Measurements from ENCODE around the gene PCNX2.

Gene PCNX2

DNA sequence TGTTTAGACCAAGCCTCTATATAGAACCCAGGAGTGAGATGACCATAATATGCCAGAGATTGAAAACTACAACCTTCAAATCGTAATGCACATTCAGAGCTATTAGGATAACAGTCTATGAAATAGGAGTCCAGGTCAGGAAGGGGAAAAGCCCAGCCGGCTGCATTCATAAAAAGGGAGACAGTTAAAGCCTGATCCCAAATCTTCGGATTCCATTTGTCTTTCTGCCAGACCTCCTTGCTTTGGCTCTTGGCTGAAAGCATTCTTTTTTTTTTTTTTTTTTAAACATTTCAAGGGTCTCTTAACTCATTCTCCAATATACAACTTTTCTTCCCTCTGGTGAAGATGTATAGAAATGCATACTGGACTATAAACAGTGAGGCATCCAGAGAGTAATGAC is 264.0 kb downstream of the PCNX2 start:
- in situ Hi-C loops (cut with HindIII; ENCODE audit: low pct_unique_long_range_greater_than_20kb, low sequenced_read_pairs): no loop called here
- TF ChIP-seq JUND (IDR thresholded peaks at IDR 0.05; ENCODE audit: low read depth): no peak
- DNase-seq (ENCODE audit: low read depth in 1 of 2, low spot score in 1 of 2): no peak

DNA sequence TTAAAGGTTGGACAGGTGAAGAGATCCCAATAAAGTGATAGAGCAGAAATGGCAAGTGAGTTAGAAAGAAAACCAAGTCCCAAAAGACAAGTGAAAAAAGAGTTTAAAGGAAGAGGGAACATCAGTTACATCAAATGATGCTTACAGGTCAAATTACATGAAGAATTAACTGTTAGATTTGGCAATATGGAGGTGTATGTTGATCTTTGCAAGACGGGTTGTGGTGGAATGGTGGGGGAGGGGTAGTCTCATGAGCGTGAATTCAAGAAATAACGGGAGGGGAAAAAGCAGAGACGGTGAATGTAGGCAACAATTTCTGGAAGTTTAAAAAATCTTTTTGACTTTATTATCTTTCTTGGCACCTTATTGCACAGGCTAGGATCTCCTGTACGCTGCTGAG is 268.5 kb downstream of the PCNX2 start:
- no peak for DNase-seq (ENCODE audit: low read depth in 1 of 2, low spot score in 1 of 2)
- no peak for TF ChIP-seq JUND (IDR thresholded peaks at IDR 0.05; ENCODE audit: low read depth)
- in situ Hi-C loops (cut with HindIII; ENCODE audit: low pct_unique_long_range_greater_than_20kb, low sequenced_read_pairs): no loop called here

DNA sequence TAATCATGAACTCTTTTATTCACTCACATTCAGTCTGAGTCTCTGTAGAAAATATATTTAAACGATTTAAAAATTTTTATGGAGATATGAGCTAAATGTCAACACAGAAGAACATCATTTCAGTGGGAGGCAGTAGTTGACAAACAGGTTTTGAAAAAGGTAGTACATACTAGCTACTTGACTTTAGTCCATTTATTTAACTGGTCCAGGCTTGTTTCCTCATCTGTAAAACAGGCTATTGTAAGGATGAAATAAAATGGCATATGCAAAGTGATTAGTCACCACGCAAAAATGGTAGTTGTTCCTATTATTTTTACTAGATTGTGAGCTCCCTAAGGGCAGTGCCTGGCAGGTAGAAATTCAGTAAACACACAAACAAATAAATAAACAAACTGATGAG is 270.0 kb downstream of the PCNX2 start:
- in situ Hi-C loops (cut with HindIII; ENCODE audit: low pct_unique_long_range_greater_than_20kb, low sequenced_read_pairs): no loop called here
- peak; percentile 40; the same call in 1 of the 2 replicates for TF ChIP-seq JUND (IDR thresholded peaks at IDR 0.05; ENCODE audit: low read depth)

DNA sequence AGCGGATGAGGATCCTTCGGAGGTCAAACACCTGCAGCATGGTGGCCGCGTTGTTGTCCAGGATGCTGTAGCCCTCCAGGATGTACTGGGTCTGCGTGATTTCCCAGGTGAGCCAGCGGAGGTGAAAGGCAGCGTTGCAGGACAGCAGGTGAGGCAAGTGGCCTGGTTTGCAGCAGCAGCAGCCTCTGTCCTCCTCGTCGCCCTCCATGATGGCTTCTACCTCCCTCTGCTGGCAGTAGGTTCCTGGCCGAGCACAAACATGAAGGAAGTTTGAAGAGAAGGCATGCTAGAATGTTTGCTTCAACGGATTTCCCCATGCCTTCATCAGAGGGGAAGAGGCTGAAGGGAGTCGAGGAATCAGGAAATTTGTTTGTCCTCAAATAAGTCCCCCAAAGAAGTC is 270.4 kb downstream of the PCNX2 start:
- no peak for TF ChIP-seq JUND (IDR thresholded peaks at IDR 0.05; ENCODE audit: low read depth)
- peak; percentile 63 to 89 for DNase-seq (ENCODE audit: low read depth in 1 of 2, low spot score in 1 of 2)
- in situ Hi-C loops (cut with HindIII; ENCODE audit: low pct_unique_long_range_greater_than_20kb, low sequenced_read_pairs): no loop called here

More for the DNA sequence above, 270.0 kb downstream of the PCNX2 start:
- peak; percentile 36 to 84 for DNase-seq (ENCODE audit: low read depth in 1 of 2, low spot score in 1 of 2)

DNA sequence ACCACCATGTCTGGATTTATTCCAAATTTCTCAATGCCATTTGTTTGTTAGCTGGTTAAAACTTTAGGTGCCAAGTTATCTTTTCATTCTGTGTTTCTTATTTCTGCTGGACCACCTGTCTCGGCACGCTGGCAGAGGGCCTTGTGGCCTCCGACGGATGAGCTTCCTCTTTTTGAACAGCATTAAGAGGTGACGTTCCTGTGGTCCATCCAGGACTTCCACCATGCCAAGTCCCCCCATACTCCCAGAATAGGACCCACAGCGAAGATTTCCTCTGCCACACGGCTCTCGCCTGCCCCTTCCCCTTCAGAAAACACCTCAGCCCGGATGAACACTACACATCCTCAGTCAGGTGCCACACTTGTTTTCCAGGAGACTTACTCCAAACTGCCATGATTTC is 271.3 kb downstream of the PCNX2 start:
- in situ Hi-C loops (cut with HindIII; ENCODE audit: low pct_unique_long_range_greater_than_20kb, low sequenced_read_pairs): no loop called here
- DNase-seq (ENCODE audit: low read depth in 1 of 2, low spot score in 1 of 2): no peak
- no peak for TF ChIP-seq JUND (IDR thresholded peaks at IDR 0.05; ENCODE audit: low read depth)

DNA sequence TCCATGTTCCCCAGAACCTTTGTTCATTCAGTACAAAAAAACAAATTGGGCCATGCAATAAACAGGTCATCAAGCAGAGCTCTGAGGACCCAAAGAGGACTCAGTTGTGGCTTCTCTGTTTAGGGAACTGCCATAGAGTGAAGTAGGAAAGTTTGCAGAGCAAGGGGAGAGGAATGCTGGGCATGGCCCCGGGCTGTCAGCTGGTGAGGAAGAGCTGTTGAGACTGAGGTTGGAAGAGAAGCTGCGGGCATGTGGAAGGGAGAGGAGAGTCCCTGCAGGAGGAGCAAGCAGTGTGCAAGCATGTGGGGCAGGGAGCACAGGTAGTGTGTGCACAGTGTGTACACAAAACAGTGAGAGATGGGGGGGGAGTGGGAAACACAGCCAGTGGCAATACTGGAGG is 273.3 kb downstream of the PCNX2 start:
- DNase-seq (ENCODE audit: low read depth in 1 of 2, low spot score in 1 of 2): peak in 1 of 2 experiments; percentile 61
- TF ChIP-seq JUND (IDR thresholded peaks at IDR 0.05; ENCODE audit: low read depth): no peak
- in situ Hi-C loops (cut with HindIII; ENCODE audit: low pct_unique_long_range_greater_than_20kb, low sequenced_read_pairs): no loop called here

DNA sequence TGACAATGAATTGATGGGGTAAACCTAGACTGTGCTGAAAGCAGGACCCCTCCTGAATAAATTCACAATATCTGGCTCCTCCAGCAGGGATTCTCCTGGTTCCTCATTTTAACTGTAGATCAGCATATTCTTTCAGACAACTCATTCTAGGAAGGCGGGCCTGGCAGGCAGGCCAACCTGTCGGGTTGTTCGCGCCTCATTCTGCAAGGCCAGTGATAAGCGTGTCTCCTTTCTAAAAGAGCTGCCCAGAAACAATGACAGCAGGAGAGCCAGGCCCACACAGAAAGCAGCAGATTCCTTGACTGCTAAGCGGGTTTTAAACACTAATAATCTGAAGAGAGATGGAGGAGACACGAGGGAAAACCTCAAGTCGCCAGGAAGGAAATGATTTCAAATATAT is 275.1 kb downstream of the PCNX2 start:
- TF ChIP-seq JUND (IDR thresholded peaks at IDR 0.05; ENCODE audit: low read depth): no peak
- DNase-seq (ENCODE audit: low read depth in 1 of 2, low spot score in 1 of 2): no peak
- in situ Hi-C loops (cut with HindIII; ENCODE audit: low pct_unique_long_range_greater_than_20kb, low sequenced_read_pairs): no loop called here

DNA sequence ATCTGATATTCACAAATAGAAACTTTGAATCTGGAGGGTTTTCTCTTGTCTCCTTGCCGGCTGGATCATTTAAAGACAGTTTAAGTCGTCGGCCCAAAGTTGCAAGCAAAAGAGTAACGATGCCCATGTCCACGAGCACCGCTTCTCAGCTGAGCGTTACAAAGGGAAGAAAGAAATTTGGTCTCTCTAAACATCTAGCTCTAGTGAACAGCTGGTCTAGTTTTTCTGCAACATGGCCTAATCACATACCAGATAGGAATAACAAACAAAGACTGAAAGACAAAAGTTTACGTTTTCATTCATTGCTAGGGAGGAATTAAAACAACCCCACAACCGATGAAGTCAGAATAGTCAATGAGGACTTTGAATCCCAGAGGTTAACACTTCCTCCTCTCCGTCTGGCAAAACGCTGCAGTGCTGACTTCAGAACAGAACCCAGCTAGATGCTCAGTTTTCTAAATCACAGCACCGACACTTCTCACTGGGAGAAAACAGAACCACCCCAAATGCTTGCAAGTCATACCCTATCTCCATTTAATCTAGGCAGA is 275.7 kb downstream of the PCNX2 start:
- no peak for DNase-seq (ENCODE audit: low read depth in 1 of 2, low spot score in 1 of 2)
- TF ChIP-seq JUND (IDR thresholded peaks at IDR 0.05; ENCODE audit: low read depth): no peak
- in situ Hi-C loops (cut with HindIII; ENCODE audit: low pct_unique_long_range_greater_than_20kb, low sequenced_read_pairs): no loop called here

DNA sequence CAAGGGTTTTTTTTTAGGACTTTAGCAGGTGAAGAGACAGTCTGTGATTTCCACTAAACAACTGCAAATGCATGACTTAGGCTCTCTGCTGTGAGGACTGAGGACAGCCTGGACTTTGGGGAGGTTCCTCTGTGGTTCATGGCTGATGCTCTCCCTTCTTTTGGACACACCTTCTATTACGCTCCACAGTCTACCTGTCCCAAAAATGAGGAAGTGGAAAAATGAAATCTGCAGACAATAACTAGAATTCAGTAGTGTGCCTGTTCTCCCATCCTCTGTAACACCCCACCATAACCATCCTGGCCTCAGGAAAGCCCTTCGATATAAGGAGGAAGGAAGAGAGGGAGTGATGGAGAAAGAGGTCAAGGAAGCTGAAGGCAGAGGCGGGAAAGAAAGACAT is 276.4 kb downstream of the PCNX2 start:
- no peak for DNase-seq (ENCODE audit: low read depth in 1 of 2, low spot score in 1 of 2)
- in situ Hi-C loops (cut with HindIII; ENCODE audit: low pct_unique_long_range_greater_than_20kb, low sequenced_read_pairs): no loop called here
- TF ChIP-seq JUND (IDR thresholded peaks at IDR 0.05; ENCODE audit: low read depth): no peak

DNA sequence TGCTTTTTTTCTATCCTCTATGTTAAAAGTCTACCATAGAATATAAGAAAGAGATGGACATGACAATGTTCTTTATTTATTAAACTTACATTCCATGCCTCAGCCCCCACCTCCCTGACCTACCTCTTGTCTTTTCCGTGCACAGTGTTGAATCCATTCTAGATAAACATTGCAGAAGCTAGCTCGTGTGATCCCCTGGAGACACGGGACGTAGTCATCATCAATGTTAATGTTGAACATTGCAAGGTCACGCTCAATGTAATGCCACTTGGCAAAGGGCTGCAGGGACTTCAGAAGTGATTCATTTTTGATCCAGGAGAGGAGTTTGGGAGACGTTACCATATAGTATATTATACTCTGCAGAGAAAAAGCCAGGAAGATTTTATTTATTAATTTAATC is 278.7 kb downstream of the PCNX2 start:
- in situ Hi-C loops (cut with HindIII; ENCODE audit: low pct_unique_long_range_greater_than_20kb, low sequenced_read_pairs): no loop called here
- no peak for DNase-seq (ENCODE audit: low read depth in 1 of 2, low spot score in 1 of 2)
- TF ChIP-seq JUND (IDR thresholded peaks at IDR 0.05; ENCODE audit: low read depth): no peak

DNA sequence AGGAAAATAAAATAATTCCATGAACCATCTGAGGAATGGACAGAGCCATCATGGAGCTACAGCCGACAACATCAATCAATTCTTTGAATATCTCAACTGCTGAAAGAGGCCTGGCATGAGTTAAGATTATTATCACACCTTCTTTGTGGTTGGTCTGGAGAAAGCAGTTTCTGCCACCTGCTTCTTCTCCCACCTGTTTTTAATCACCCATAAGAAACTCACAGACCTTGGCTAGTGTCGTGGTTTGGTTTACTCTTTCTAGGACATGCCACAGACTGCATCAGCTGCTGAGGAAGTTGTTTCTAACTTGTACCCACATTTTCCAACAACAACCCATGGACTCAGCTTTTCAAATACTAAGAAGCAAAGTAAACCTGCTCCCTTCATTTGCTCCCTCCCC is 279.6 kb downstream of the PCNX2 start:
- no peak for DNase-seq (ENCODE audit: low read depth in 1 of 2, low spot score in 1 of 2)
- in situ Hi-C loops (cut with HindIII; ENCODE audit: low pct_unique_long_range_greater_than_20kb, low sequenced_read_pairs): no loop called here
- no peak for TF ChIP-seq JUND (IDR thresholded peaks at IDR 0.05; ENCODE audit: low read depth)

DNA sequence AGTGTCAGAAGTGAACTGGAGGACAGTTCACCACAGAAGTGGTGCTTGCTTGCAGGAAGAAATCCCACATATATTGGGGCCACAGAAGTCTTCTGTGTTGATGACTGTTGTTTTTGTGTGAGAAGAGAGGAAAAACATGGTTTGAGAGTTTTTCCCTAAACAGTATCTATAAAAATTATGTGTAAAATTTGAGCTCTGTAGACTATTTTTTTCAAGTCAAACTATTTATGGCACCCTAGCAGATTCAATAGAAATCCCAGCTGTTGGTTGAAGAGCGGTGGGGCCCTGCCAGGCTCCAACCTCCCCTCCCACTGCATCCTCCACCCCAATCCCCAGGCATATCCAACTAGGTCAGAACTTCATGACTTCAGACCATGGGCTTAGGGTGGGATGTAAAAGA is 283.5 kb downstream of the PCNX2 start:
- DNase-seq (ENCODE audit: low read depth in 1 of 2, low spot score in 1 of 2): no peak
- no peak for TF ChIP-seq JUND (IDR thresholded peaks at IDR 0.05; ENCODE audit: low read depth)
- in situ Hi-C loops (cut with HindIII; ENCODE audit: low pct_unique_long_range_greater_than_20kb, low sequenced_read_pairs): no loop called here

DNA sequence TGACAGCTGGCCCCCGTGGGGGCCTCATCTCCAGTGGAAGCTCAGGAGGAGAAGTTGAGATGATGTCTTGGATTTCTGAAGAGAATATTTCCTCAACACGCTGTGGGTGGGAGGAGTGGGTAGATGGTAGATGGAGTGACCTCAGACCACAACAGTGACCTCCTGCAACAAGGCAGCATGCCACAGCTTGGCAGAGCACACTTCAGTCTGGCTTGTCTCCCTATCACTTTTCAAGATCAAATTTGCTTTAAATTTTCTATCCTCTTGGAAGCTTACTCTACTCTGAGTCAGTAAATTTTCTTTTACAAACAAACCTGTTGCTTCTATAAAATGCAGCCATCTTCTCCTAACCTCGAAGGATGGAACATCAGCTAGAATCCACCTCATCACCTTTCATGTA is 285.4 kb downstream of the PCNX2 start:
- no peak for TF ChIP-seq JUND (IDR thresholded peaks at IDR 0.05; ENCODE audit: low read depth)
- in situ Hi-C loops (cut with HindIII; ENCODE audit: low pct_unique_long_range_greater_than_20kb, low sequenced_read_pairs): no loop called here
- DNase-seq (ENCODE audit: low read depth in 1 of 2, low spot score in 1 of 2): no peak

DNA sequence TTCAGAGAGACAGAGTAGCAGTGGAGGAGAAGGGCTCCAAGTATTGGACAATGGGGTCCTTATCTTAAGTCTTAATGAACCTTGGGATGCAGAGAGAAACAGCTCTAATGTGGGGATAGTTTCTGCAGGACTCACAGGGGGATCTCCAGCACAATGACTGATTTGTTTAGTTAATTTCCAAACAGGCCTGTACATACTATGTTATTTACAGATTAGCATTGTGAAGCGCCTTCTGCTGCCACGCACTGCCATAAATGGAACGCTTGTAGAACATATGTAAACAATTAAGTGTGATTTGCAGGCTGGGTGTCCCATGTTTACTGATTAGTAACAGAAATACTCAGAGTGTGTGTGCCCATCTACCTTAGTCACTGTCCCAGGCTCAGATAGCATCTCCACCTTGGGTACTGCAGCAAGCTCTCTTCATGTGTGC is 289.0 kb downstream of the PCNX2 start:
- in situ Hi-C loops (cut with HindIII; ENCODE audit: low pct_unique_long_range_greater_than_20kb, low sequenced_read_pairs): no loop called here
- no peak for TF ChIP-seq JUND (IDR thresholded peaks at IDR 0.05; ENCODE audit: low read depth)
- DNase-seq (ENCODE audit: low read depth in 1 of 2, low spot score in 1 of 2): no peak

Measured in T47D (cell line).